Measurements from ENCODE around the gene NDUFA11. TPM values are rescaled to one million over a fixed set of nuclear protein-coding genes. Genes with fewer than 3 reads are reported as not detected.

The NDUFA11 gene
- total RNA-seq, 1 donor from 2014 or later = 239 TPM

GRCh38 chr19:5932146-5932545 is 28.6 kb upstream of the NDUFA11 start:
- no peak overlapping the region for H3K27ac Mint-ChIP-seq (ENCODE audit: unreplicated experiment)
- H3K4me3 Mint-ChIP-seq = no peak overlapping the region
- TF ChIP-seq CTCF (conservative IDR thresholded peaks at IDR 0.05) = no peak
- DNase-seq (ENCODE audit: low read depth, low spot score) = no peak
- H3K9me3 Mint-ChIP-seq = no peaks in the 10 kb centered on the region
- no peaks in the 10 kb centered on the region for H3K27me3 Mint-ChIP-seq (ENCODE audit: low read depth)
- H3K4me1 Mint-ChIP-seq = no peaks in the 10 kb centered on the region
- peaks cover 3% of the 10 kb centered on the region for H3K36me3 Mint-ChIP-seq (ENCODE audit: low read depth)

- no peak overlapping the region for H3K4me3 Mint-ChIP-seq
- DNase-seq (ENCODE audit: low read depth, low spot score) = no peak
Measured at GRCh38 chr19:5931251-5931650, 27.7 kb upstream of the NDUFA11 start.

GRCh38 chr19:5929625-5930024 is 26.0 kb upstream of the NDUFA11 start:
- no peaks in the 10 kb centered on the region for H3K27me3 Mint-ChIP-seq (ENCODE audit: low read depth)
- no peaks in the 10 kb centered on the region for H3K9me3 Mint-ChIP-seq
- H3K27ac Mint-ChIP-seq (ENCODE audit: unreplicated experiment) = peak overlapping the region; percentile 71
- TF ChIP-seq CTCF (conservative IDR thresholded peaks at IDR 0.05) = no peak
- H3K4me3 Mint-ChIP-seq = no peak overlapping the region
- DNase-seq (ENCODE audit: low read depth, low spot score) = no peak
- H3K36me3 Mint-ChIP-seq (ENCODE audit: low read depth) = peaks cover 3% of the 10 kb centered on the region
- no peaks in the 10 kb centered on the region for H3K4me1 Mint-ChIP-seq

More at GRCh38 chr19:5931251-5931650, 27.7 kb upstream of the NDUFA11 start:
- TF ChIP-seq CTCF (conservative IDR thresholded peaks at IDR 0.05) = no peak
- H3K9me3 Mint-ChIP-seq = no peaks in the 10 kb centered on the region
- H3K4me1 Mint-ChIP-seq = no peaks in the 10 kb centered on the region
- H3K36me3 Mint-ChIP-seq (ENCODE audit: low read depth) = peaks cover 3% of the 10 kb centered on the region
- no peak overlapping the region for H3K27ac Mint-ChIP-seq (ENCODE audit: unreplicated experiment)
- no peaks in the 10 kb centered on the region for H3K27me3 Mint-ChIP-seq (ENCODE audit: low read depth)

- no peak for TF ChIP-seq CTCF (conservative IDR thresholded peaks at IDR 0.05)
- Mint-ChIP-seq H3K4me1 (no peaks in the 10 kb centered on the region), H3K27ac (ENCODE audit: unreplicated experiment) (no peak overlapping the region), H3K4me3 (no peak overlapping the region), H3K36me3 (ENCODE audit: low read depth) (peaks cover 3% of the 10 kb centered on the region), H3K27me3 (ENCODE audit: low read depth) (no peaks in the 10 kb centered on the region), H3K9me3 (no peaks in the 10 kb centered on the region)
- DNase-seq (ENCODE audit: low read depth, low spot score) = no peak
Measured at GRCh38 chr19:5929179-5929578, 25.6 kb upstream of the NDUFA11 start.

- H3K9me3 Mint-ChIP-seq = no peaks in the 10 kb centered on the region
- DNase-seq (ENCODE audit: low read depth, low spot score) = no peak
- no peaks in the 10 kb centered on the region for H3K27me3 Mint-ChIP-seq (ENCODE audit: low read depth)
- H3K36me3 Mint-ChIP-seq (ENCODE audit: low read depth) = peaks cover 3% of the 10 kb centered on the region
- no peak for TF ChIP-seq CTCF (conservative IDR thresholded peaks at IDR 0.05)
- H3K4me3 Mint-ChIP-seq = no peak overlapping the region
- no peaks in the 10 kb centered on the region for H3K4me1 Mint-ChIP-seq
- H3K27ac Mint-ChIP-seq (ENCODE audit: unreplicated experiment) = no peak overlapping the region
Measured at GRCh38 chr19:5927441-5927821, 23.8 kb upstream of the NDUFA11 start.
